ENCODE measurements around the gene MAP6D1.

Gene MAP6D1

GRCh38 chr3:183825456-183826161, at the start of gene MAP6D1:
Gene MAP6D1, minus strand, starts transcription at chr3:183825577. Its CDS starts 30 bp downstream, at chr3:183825547.
- DNase-seq (ENCODE audit: low read depth in 2 of 2): peak in 1 of 2 donors; percentile 22

GRCh38 chr3:183873914-183874313, 48.5 kb upstream of the MAP6D1 start:
- no peak for DNase-seq (ENCODE audit: low read depth in 2 of 2)

- no peak for DNase-seq (ENCODE audit: low read depth in 2 of 2)
These were observed 46.2 kb upstream of the MAP6D1 start for GRCh38 chr3:183871541-183871940.

DNA sequence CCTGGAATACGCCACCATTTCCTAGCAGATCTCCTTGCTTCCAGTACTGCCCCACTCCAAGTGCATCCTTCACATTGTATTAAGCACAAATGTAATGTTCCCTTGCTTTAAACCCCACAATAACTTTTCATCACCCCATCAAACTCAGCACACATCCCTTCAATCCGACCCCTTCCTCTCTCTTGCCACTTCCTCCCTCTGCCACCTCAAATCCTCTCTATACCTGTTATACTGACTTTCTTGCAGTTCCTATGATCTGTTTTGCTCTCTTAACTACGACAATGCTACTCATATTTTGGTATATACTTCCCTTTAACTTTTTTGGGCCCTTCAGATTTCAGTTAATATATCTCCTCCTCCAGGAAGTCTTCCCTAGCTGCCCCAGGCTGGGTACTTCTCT, 45.2 kb upstream of the MAP6D1 start:
- no peak for DNase-seq (ENCODE audit: low read depth in 2 of 2)

DNA sequence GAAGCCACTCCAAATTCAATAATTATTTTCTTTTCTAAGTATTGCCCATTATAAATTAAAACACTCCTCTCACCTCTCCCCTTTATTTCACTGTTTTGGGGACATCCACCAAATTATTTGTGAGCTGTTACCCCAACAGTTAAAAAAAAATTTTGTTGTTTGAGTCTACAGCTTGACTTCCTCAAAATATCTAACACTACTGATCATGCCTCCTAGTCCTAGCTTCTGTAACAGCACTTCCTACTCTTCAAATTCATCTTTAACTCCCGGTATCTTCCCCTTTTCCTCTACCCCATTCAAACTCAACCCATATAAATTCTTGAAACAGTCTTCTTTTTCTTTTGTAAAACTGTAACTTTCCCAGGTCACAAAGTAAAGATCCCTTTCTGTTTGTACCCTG, 43.4 kb upstream of the MAP6D1 start:
- no peak for DNase-seq (ENCODE audit: low read depth in 2 of 2)

- no peak for DNase-seq (ENCODE audit: low read depth in 2 of 2)
These were observed 37.2 kb upstream of the MAP6D1 start for GRCh38 chr3:183862610-183863009.

GRCh38 chr3:183857863-183858262, 32.5 kb upstream of the MAP6D1 start:
- no peak for DNase-seq (ENCODE audit: low read depth in 2 of 2)

GRCh38 chr3:183854318-183855035, 29.1 kb upstream of the MAP6D1 start:
- no peak for DNase-seq (ENCODE audit: low read depth in 2 of 2)

DNA sequence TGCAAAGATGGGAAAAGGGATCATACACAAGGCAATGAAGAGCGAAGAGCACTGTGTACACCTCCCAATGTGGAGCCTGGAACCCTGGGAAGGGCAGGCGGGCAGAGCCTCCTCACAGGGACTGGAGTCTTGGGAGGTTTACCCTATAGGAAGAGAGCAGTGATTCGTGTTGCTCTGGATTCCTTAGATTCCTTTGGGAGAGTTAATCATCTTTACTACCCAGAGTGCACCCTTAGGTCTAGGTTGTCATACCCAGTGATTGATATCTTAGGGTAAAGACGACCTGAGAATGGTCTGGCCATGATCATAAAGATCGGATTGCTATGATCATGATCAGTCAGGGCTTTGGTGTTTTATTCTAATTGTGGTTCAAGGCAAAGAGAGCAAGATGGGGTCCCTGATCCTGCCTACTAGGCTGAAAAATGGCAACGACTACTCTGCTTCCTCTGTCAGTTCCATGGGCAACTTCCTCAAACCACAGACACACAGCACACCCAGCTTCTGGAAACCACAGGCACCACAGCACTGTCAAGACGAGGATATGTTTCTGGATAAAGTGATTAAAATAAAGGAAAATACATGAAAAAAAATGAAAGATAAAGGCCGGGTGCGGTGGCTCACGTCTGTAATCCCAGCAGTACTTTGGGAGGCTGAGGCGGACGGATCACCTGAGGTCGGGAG, 20.4 kb upstream of the MAP6D1 start:
- DNase-seq (ENCODE audit: low read depth in 2 of 2): no peak

- no peak for DNase-seq (ENCODE audit: low read depth in 2 of 2)
These were observed 19.7 kb upstream of the MAP6D1 start for GRCh38 chr3:183845090-183845489.

DNA sequence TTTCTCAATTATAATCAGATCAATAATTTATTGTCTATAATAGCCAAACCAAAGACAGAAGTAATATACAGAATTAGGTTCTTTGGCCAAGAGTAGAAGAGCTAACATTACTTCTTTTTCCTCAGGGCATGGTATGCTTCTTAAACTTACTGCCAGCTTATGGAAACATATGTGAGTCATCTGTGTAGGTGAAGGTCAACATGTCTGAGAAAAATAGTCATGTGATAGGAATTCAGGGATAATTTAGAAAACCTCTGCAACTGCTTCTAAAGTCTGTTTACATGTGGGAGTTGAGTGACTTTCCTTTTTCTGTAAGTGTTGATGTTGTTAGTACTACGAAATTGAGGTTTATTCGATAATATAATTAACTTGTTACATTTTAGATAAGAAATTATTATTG, 19.2 kb upstream of the MAP6D1 start:
- DNase-seq (ENCODE audit: low read depth in 2 of 2): no peak

- no peak for DNase-seq (ENCODE audit: low read depth in 2 of 2)
These were observed 14.4 kb upstream of the MAP6D1 start for GRCh38 chr3:183839751-183840150.

DNA sequence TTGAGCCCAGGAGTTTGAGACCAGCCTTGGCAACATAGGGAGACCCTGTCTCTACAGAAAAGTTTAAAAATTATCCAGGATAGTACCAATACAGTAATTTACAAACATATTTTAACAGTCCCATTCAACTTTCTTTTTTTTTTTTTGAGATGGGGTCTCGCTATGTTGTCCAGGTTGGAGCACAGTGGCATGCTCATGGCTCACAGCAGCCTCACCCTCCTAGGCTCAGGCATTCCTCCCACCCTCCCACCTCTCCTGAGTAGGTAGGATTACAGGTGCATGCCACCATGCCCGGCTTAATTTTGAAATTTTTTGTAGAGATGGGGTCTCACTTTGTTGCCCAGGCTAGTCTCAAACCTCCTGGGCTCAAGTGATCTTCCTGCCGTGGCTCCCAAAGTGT, 12.5 kb upstream of the MAP6D1 start:
- DNase-seq (ENCODE audit: low read depth in 2 of 2): no peak

GRCh38 chr3:183837390-183837789, 12.0 kb upstream of the MAP6D1 start:
- DNase-seq (ENCODE audit: low read depth in 2 of 2): no peak

GRCh38 chr3:183833516-183833915, 8.1 kb upstream of the MAP6D1 start:
- DNase-seq (ENCODE audit: low read depth in 2 of 2): no peak

- DNase-seq (ENCODE audit: low read depth in 2 of 2): no peak
These were observed 4.8 kb upstream of the MAP6D1 start for GRCh38 chr3:183830187-183830586.

DNA sequence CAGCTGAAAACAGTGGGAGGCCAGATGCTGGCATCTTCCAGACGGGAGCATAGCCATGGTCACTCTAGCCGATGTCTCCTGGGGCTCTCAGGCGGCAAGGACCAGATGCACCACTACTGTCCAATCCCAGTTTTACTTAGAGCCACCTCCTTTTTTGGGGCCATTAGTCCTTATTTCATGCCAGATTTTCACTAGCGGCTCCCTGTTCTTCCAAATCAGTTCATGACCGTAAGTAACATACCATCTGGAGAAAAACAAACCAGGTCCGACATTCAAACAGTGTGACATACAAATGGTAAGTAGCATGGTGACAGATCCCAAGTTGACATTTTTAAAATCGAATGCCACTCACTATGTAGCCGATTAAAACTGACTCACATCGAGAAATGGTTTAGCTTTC, 4.1 kb upstream of the MAP6D1 start:
- DNase-seq (ENCODE audit: low read depth in 2 of 2): no peak

- no peak for DNase-seq (ENCODE audit: low read depth in 2 of 2)
These were observed 3.1 kb upstream of the MAP6D1 start for GRCh38 chr3:183828538-183828870.

GRCh38 chr3:183827809-183828537, 2.6 kb upstream of the MAP6D1 start:
- DNase-seq (ENCODE audit: low read depth in 2 of 2): no peak

DNA sequence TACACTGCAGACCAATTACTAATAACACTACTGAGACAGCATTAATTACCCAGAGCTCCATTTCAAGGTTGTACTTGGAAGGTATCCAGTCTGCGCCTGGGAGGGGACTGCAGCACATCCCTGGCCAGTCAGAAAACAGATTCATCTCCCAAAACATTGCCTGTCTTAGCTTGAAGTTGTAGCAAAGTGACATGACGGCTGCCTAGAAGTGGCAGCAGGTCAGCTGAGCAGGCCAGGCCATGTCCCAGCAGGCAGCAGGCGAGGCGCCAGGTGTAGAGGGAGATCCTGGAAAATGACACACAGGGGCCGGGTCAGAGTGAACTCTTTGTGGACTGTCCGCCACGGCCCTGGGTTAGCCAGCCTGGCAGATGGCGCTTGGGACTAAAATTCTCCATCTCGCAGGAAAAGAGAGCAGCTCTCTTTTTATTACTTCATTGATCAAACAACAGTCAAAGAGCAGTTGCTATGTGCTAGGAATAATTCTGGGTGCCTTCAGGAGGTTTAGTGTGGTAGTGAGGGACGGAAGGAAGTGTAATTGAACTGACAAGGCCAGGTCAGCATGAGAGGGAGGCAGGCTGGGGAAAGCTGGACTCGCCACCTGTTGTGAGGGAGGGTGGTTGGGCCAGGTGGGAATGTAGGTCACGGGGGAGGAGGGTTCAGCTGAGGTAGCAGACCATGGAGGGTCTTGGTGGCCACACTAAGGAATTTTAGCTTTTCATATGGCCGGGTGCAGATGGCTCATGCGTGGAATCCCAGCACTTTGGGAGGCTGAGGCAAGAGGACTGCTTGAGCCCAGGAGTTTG, 1.3 kb upstream of the MAP6D1 start:
- no peak for DNase-seq (ENCODE audit: low read depth in 2 of 2)

DNA sequence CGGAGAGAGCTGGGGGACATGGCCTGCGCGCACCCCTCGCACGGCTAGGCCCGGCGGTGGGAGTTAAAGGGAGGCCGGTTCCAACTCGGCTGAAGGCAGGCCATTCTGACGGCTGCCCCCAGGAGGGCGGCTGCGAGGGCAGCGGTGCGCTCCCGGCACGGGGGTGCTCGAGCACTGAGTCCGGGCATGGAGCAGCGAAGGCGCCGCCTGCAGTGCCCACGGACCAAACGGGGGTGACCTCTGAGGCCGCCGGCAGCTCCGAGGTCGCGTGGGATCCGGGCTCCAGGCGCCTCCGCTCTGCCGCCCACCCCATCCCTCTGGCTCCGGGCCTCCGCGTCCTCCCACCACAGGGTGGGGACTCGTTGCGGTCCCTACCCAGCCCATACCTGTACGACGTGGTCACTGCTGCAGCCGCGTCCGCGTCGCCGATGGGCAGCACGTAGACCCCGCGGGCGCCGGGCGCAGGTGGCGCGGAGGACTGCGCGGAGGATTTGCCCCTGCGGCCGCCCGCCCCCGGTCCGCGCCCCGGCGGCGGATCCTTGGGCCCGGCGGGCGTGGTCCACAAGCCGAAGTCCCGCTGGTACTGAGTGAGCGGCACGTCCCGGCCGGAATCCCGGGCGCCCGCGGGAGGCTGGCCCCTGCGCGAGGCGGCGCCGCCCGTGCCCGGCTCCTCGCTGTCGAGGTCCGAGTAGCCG, 469 bp downstream of the MAP6D1 start:
- DNase-seq (ENCODE audit: low read depth in 2 of 2): no peak
